ENCODE results near the gene PLEKHM3.

DNA sequence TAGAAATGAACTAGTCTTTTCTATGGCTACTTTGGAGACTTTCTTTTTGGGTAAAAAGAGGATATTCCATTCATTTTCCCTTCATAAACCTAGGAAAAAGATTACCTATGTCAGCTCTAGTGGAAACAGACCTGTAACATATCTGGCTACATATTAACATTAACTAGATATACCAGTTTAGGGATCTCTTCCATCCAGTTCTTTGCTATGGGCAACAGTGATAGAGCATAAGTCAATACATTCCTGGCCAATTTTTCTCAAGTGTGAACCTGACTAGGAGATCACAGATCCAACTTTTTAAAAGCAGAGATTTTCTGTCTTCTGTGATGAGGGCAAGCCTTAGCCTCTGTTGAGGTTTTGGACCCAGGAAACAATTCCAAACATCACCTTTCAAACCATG, 34.5 kb downstream of the PLEKHM3 start:
- TF ChIP-seq, protein P1, sequence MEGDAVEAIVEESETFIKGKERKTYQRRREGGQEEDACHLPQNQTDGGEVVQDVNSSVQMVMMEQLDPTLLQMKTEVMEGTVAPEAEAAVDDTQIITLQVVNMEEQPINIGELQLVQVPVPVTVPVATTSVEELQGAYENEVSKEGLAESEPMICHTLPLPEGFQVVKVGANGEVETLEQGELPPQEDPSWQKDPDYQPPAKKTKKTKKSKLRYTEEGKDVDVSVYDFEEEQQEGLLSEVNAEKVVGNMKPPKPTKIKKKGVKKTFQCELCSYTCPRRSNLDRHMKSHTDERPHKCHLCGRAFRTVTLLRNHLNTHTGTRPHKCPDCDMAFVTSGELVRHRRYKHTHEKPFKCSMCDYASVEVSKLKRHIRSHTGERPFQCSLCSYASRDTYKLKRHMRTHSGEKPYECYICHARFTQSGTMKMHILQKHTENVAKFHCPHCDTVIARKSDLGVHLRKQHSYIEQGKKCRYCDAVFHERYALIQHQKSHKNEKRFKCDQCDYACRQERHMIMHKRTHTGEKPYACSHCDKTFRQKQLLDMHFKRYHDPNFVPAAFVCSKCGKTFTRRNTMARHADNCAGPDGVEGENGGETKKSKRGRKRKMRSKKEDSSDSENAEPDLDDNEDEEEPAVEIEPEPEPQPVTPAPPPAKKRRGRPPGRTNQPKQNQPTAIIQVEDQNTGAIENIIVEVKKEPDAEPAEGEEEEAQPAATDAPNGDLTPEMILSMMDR (conservative IDR thresholded peaks at IDR 0.05; ENCODE audit: low read depth, low read length): no peak
- TF ChIP-seq POLR2A (IDR thresholded peaks at IDR 0.05; ENCODE audit: low read depth, low read length): no peak
- TF ChIP-seq CEBPB (IDR thresholded peaks at IDR 0.05; ENCODE audit: low read depth, low read length): no peak
- no peak for TF ChIP-seq RAD21 (IDR thresholded peaks at IDR 0.05; ENCODE audit: low read length)
- no peak for TF ChIP-seq SMC3 (IDR thresholded peaks at IDR 0.05; ENCODE audit: low read depth, low read length)
- no peak for TF ChIP-seq BHLHE40 (IDR thresholded peaks at IDR 0.05; ENCODE audit: low read depth, low read length)
- TF ChIP-seq MAFK (IDR thresholded peaks at IDR 0.05; ENCODE audit: low read depth, low read length): no peak
- TF ChIP-seq, protein P2, sequence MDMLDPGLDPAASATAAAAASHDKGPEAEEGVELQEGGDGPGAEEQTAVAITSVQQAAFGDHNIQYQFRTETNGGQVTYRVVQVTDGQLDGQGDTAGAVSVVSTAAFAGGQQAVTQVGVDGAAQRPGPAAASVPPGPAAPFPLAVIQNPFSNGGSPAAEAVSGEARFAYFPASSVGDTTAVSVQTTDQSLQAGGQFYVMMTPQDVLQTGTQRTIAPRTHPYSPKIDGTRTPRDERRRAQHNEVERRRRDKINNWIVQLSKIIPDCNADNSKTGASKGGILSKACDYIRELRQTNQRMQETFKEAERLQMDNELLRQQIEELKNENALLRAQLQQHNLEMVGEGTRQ (IDR thresholded peaks at IDR 0.05; ENCODE audit: low read depth, low read length): no peak
- no peak for TF ChIP-seq MXI1 (IDR thresholded peaks at IDR 0.05; ENCODE audit: borderline replicate concordance, low read depth, low read length)

Data from IMR-90 (cell line).